COR-L47 (cell line): ENCODE measurements around the gene DTNA.

Source experiments
- DNase-seq: peaks from one replicate; lab custom pipeline; 2025; lab: John Stamatoyannopoulos, UW

Gene DTNA

DNA sequence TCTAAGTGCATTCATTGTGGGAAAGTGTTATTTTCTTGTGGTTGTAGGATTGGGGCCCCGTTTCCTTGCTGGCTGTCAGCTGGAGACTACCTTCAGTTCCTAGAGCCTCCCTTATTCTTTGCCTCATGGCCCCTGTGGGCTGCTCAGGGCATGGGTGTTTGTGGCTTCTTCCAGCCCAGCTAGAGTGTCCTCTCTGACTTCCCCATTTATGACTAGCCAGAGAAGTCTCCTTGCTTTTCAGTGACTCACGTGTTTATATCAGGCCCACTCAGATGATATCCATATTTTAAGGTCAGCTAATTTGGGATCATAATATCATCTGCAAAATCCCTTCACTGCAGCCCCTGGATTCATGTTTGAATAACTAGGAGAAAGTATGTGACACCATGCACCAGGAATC lies 62.8 kb downstream of the DTNA start:
- DNase-seq, result no peak

DNA sequence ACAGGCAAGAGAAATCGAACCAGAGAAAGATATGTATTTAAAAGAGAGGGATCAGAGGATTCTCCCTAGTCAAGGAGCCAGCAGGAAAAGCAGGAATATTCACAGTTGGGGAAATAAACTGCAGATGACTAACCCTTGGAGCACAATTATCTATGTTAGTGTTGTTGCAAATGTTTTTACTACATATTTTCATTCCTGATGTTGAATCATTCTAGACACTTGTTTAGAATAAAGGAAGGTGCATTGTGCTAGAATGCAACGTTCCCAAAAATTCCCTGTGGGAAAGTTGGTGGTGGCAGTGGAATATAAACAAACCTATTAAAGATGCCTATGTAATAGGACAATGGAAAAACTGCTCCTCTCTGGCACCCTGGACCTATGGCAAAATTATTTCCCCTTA lies 63.3 kb downstream of the DTNA start:
- no peak for DNase-seq

DNA sequence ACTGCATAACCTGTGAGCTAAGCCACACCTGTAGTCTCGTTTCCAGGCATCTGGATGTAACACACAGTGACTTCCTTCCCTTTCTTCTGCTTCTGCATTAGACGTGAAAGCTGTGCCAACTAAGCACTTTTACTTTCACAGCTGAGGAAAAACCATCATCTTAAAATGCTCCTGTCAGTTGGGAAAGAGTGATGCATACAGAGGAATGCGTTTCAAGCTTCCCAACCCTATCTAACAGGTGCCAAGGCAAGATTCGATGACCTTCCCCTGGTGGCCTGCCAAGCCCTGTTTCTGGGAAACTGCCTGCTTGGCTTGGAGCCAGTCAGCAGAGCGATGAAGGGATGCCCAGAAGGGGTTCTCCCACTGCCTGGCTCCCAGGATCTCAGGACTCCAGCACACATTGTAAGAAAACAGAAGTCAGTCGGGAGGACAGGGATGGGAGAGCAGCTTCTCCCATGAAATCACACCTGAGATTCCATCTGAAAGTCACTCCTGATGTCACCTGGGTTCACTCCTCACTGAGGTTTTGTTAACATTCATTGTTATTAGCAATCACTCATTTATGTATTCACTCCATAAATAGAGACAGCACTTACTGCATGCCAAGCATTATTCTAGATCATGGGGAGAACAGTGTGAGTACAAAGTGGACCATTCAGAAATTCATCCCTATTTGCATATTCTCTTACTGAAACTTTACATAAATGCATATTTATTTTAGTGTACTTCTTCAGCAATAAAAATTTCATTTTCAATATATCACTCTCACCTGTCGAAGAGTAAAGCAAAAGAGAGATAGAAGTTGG lies 64.1 kb downstream of the DTNA start:
- peak; percentile 83 for DNase-seq

DNA sequence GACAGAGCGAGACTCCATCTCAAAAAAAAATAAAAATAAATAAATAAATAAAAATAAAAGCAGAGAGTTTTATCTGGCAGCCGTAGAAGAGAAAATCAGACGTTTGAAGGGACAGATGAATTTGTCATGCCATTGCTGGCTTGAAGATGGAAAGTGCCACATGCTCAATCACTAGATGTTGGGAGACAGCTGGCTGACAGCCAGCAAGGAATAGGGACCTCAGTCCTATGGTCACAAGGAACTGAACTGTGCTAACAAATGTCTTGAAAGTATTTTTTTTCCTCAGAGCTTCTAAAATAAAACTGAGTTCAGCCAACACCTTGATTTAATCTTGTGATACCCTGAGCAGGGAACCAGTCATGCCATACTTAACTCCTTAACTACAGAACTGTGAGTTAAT lies 65.4 kb downstream of the DTNA start:
- DNase-seq, result no peak

DNA sequence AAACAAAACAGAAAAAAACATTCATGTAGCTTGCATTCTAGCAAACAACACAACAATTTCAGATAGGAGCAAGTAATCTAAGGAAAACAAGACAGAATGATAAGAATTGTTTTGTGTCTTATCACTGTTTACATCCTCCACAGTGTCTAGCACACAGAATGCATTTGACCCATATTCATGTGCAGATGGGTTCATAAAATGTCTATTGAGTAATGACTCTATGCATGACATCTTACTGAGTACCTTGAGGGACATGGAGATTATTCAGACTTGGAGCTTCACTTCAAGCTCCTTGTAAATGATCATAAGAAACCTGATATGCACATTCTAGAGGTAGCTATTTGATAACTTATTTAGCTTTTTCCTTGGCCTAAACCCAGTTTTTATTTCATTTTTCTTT lies 69.0 kb downstream of the DTNA start:
- DNase-seq, result no peak

DNA sequence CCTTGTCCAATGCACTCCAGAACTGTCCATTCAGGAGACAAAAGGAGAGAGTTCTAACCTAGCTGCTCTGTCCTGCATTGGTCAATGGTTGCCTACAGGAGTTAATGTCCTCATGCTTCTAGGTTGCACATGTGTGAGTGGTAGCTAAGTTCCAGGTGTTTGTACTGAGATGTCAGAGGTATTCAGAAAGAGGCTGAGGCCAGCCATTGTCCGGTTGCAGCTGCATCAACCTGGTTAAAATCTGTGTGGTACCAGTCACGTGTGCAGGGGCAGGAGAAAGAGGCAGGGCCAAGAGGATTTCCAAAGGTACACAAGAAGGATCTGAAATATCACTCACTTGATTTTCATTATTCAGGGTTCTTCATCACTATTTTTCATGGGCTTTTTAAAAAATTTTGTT lies 70.8 kb downstream of the DTNA start:
- DNase-seq, result no peak

DNA sequence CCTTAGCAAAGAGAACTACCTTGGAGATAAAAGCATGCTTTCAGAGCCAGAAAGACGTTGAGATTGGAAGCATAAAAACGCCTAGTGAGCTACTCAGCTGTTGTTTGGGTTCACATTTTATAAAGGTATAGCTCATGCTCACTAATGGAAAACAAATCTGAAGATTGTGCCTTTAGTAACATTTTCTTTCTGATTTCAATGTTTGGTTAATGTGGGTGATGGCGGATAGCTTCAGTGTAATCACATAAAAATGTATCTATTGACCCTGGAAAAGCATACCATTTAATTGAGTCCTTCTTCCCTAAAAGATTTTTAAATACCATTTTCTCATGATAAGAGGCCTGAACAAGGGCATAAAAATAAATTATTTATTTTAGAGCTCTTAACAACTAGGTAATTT lies 73.4 kb downstream of the DTNA start:
- DNase-seq, result no peak

DNA sequence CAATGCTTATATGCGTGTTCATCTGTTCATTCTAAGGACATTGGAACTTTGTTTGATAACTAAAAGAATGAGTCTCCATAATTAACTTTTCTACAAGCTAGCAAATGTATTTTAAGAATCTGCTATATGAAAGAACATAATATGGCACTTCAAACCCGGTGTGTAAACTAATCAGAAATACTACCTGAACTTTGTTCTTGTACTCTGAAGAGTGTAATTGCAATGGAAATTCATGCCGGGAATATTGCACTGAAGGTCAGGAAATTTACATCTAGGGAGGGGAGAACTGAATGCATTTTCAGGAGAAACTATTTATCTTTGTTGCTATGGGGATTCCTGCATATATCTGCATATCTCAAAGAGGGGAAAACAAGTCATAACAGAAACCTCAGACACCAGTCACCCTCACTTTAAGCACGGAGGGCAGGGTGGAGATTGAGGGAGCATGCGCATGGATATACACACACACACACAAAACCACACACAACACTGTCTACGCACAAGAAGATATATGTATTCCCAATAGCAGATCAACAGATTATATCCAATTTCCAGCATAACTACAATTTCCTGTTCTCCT lies 76.2 kb downstream of the DTNA start:
- DNase-seq, result no peak

DNA sequence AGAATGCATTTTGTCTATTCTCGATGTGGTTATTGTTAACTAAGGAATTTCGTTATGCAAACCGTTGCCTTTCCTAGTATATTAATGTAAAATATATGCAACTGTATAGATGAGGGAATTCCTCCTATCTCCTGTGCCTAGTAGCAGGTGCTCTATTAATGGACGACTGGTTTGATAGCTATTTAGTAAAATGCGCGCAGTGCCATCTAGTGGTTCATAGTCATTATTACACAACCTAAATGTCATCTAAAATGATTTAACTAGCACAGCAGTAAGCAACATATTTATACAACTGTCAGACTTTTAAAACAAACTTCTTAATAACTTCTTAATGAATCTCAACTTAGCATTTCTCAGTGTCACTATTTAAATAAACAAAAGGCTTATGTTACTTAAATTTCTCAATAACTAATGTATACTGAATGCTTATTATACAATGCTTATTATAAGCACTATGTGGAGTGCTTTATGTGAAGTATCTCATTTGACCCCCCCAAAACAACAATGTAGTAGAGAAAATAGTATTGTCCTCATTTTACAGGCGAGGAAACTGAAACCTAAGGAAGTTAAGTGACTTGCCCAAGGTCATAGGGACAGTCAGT lies 77.9 kb downstream of the DTNA start:
- DNase-seq, result peak; percentile 76

DNA sequence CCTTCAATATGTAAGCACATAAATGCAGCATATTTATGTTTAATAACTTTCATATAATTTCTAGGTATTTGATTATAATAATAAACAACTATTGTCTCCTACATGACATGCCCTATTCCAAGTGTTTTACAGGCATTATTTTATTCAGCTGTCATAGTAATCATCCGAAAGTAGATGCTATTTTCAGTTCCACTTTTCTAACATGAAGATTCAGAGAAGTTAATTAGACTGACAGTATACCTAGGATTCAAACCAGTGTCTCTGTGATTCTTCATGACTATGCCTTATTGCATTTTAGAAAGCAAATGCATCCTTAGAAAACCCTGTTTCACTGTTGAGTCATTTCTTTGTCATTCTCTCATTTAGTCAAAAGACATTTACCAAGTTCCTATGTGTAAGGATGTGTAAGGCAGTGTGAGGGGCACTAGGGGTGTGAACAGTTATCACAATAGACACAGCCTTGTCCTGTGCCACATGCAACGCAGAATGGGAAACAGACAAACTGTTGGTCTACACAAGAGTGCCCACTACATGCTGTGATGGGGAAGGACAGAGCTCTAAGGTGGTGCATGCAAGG lies 79.8 kb downstream of the DTNA start:
- no peak for DNase-seq

DNA sequence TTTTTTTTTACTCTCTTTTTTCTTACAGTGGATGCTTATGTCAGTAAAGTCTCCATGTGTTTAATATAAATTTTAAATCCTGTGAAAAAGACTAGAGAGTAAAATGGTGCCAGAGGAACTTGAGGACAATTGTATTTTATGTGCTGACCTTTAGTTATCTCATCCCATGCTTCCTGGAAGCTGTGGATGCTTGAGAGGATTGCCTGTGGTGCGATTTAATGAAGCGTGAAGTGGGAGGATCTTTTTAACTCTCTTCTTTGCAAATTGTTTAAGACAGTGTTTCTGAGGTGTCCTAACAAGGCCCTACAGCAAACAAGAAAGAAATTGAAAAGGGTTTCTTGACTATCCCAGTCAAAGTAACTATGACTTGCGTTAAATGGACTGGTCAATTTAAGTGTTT lies 84.2 kb downstream of the DTNA start:
- DNase-seq, result no peak

DNA sequence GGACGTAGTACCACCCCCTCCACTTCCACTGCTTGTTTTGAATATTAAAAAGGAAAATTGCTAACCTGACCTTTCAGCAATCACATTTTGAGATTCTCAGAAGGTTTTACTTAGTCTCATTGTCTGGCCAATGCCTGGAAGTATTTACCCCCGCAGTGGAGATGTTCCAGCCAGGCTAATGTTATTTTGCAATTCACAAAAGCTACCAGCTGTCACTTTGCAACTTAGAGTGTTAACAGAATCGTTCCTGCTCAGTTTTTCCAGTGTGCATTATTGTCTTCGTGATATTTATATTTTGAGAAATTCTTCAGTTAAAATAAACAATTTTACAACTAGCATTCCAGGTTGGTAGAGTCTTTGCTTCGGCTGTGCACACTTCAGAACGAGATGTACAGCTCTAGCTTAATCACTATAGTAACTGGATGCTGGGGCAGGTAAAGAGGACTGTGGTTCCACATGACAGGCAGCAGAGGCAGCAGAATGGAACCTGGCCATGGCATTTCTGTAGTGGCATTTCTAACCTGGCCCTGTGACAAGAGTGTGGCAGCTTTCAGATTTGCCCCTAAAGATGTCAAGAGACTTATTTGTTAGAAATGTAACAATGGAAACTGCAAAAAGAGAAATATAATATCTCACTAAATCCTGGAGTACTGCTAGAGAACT lies 85.1 kb downstream of the DTNA start:
- DNase-seq, result no peak

DNA sequence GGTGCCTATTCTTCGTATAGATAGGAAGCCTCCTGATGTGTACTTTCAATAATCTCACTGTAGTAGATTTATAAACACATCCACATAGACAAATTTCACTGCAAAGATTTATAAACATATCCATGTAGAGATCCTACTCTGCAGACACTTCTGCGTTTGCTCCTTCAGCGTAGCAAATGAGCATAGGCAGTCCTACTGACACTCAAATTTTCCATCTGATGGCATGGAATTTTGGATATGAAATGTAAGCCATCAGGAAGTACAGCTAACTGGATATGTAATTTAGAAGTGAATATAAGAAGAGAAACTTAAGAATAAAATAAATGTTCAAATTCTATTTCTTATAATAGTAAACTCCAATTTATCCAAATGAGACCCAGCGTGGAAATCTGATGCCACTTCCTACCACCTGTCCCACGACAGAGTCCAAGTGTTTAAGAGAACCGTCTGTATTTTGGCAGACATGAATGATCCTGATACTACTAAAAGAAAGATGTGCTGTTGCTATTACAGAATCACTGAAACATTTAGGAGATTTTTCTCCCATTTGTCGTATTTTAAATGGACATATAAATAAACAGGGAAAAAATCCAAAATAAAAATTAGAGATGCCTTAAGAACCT lies 86.0 kb downstream of the DTNA start:
- DNase-seq, result no peak

DNA sequence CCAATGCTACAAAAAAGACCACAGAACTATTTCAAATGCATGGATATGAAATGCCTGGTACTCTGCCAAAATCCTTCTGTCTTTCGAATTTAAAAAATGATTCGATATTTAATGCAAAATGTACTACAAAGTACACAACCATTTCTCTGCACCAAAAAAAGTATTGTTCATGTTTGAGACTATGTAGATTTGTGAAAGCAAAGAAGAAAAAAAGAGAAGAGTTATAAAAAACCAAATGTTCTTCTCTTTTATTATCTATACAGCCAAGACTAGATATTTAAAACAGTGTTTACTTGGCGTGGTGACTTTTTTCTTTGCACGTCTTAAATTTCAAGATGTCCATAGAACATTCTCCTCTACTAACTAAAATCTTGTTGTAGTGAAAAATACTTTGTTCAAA lies 89.2 kb downstream of the DTNA start:
- no peak for DNase-seq

DNA sequence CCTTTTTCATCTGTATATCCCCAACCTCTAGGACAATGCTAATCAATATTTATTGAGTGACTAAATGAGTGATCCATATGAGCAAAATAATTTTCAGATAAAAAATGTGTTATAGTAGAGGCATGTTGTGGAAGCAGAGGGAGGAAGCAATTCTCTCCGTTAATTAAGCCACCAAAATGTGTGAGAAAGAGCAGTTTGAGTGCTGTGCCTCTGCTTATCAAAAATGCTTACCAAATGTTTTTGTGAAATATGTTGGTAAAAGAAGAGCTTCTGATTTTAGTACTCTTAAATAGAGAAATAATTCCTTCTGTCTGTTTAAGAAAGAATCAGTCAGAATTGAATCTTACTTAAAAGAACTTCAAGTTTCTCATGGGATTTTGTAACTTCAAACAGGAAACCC lies 90.3 kb downstream of the DTNA start:
- no peak for DNase-seq

DNA sequence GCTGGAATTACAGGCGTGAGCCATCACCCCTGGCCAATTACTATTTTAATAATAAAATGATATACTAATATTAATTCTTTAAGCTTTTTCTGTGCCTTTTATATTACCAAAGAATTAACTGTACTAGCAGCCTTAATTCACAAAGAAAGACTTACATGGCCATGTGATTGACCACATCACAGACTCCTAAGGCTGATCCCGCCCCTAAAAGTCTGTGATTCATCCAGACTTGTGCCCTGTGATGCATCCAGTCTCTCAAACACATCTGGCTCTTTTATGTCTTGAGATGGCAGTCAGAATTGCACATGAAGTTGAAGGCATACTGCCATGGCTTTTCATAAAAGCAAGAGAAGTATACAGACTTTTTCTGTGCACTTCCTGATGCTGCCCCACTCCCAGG lies 91.7 kb downstream of the DTNA start:
- no peak for DNase-seq

DNA sequence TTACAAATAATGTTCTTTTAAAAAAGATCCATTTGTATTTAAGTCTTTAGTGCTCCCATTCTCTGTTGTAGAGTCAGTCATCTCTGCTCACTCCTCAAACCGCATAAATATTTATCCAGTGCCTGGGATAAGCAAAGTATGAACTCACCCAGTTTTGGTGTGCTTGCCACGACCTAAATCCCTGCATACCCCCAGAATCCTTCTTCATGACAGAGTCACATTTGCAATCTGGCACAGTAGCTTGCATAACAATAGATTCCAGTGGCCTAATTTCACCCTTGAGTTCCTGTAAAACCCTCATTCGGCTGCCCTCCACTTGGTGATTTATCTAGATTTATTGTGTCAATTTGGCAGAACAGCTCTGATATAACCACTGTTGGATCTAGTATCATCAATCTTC lies 92.9 kb downstream of the DTNA start:
- DNase-seq, result no peak

DNA sequence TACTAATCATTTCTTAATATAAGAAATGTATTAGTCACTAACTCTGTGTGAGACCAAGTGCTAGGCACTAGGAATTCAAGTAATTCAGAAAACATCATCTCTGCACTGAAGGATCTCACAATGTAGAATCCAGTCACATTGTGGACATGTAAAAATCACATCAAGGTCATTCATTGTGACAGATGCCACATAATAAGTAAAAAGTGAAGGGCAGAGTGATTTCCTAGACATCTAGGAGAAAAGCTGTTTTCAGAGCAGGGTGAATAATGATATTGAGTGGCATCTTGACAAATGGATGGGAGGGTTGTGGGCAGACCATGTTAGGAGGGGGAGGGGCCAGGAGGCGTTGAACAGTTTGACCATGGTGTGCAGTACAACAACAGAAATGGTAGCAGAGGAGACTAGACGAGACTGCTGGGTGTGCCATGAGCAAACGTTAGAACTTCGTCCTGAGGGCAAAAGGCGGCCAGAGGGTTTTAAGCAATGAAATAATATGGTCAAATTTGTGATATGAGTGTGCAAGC lies 93.8 kb downstream of the DTNA start:
- DNase-seq, result no peak

DNA sequence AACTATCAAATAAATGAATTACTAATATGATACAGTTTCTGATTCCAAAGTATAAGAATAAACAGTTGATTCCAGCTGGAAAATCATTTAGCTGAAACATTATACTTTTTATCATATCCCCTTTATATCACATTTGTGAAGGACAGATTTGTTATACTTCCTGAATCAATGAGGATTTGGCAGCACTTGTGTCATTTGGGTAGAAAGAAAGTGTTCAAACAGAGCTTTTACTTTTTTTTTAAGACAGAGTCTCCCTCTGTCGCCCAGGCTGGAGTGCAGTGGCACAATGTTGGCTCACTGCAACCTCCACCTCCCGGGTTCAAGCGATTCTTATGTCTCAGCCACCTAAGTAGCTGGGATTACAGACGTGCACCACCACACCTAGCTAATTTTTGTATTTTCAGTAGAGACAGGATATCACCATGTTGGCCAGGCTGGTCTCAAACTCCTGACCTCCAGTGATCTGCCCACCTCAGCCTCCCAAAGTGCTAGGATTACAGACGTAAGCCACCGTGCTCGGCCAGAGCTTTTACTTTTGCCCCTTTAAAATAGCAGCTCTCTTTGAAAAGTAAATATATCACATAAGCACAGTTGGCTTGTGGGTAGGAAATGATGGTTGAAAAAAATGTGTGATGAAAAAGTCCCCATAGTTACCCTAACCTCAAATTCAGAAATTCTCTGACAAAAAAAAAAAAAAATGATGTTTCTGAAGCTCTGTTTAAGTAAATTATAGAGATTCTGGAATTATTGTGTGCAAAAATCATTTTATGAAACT lies 95.2 kb downstream of the DTNA start:
- no peak for DNase-seq

DNA sequence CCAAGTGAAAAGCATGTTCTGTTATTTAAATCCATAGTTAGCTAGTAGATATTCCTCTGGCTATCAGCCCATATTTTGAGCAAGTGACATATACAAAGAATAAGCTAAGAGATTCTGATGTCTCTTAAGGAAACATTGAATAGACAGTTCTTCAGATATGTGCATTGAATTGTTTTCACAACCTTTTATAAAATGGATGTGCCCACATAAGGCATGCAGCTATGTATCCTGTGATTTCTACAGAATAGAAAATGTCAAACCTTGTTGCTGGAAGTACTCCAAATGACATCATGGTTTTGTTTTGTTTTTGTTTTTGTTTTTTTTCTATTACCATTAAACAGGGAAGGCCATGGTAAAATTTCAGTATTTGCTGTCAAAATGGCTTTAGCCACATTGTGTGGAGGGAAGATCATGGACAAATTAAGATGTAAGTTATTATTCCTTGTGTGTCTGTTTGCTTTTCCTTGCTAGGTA lies 95.8 kb downstream of the DTNA start:
- DNase-seq, result no peak

DNA sequence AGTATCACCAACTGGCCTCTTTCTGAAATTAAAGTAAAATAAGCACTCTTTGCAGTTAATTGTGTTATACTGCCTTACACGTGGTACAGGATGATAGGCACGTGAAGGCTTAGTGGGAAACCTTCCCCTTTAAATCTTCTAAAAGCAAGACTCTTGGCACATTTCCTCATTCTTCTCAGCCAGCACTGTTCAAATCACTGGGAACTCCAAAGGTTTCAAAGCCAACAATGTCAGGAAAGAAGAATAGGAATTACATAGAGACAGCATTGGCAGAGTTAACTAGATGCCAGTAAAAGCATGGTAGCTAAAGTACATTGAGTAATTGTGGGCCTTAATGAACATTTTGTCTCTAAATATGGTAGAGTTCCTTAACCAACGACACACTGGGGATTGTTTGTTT lies 96.4 kb downstream of the DTNA start:
- DNase-seq, result no peak
